Endothelial cell of hepatic sinusoid (primary cell): ENCODE measurements around the gene PDE9A.
"Not testable (repeated sequence)": the region's sequence is repeated elsewhere in the genome, so short reads cannot be mapped to it uniquely, and the experiment has no call there.

ENCODE experiments used
- in situ Hi-C: cut with HindIII; loops from 2 replicates; pipeline ENCODE4 v1.10.0; 2017; ENCODE audit warnings: low sequenced_read_pairs

The PDE9A gene

DNA sequence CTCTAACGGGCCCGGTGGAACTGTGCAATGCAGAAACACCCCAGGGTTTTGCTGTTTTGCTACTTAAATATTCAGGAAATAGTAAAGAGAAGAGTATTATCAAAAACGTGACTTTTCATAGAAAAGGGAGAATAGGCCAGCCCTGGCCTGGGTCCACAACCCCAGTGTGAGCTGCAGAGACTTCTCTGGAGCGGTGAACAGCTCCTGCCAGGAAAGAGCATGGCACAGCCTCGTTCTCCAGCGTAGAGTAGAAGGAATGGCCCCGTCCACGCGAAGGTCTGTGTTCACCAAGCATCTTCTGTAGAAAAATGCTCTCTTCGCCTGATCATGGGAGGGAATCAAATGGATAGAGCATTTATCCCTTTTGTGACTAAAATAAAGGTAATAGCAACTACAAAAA, 51.4 kb downstream of the PDE9A start:
- in situ Hi-C loops: no loop called here

DNA sequence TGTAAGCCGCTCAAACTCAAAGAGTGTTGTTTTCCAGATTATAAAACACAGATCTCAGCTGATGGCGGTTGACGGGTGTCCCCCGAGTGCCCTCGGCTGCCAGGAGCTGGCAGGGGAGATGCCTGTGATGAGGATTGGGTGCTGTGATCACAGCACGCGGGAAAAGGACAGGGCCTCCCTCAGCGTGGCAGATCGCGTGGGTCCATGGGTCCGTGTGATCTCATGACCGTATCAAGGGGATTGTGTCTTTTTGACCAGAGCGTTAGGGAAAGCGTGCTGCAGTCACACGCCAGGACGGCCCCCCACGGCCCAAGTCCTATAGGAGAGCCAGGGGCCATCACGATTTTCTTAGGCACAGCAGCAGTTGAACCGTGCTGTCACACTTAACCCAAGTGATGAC, 51.9 kb downstream of the PDE9A start:
- in situ Hi-C loops: no loop called here

DNA sequence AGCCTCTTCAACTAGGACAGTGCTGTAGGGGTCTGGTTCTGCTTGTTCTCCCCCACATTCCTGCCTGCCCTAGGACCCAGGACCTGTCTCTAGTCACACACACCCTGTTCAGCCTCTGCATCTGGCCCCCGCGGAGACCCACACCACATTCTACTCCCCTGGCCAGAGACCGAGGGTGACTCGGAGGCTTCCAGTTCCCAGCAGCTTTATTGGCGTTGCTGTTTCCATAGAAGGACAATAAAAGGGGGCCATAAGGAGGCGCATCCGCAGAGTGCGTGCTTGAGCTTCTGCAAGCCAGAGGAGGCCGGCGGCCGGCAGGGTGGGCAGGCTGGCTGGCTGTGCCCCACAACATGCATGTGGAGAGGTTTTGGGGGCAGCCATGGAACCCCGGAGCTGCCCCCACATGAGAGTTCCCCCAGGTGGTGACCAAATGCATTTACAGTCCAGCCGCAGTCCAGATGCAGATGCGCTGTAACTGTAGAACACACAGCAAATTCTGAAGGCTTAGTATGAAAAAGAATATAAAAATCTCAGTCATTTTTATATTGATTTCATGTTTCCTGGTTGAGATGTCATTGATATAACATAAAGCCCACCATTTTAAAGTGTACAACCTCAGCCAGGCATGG, 52.4 kb downstream of the PDE9A start:
- in situ Hi-C loops: no loop called here

DNA sequence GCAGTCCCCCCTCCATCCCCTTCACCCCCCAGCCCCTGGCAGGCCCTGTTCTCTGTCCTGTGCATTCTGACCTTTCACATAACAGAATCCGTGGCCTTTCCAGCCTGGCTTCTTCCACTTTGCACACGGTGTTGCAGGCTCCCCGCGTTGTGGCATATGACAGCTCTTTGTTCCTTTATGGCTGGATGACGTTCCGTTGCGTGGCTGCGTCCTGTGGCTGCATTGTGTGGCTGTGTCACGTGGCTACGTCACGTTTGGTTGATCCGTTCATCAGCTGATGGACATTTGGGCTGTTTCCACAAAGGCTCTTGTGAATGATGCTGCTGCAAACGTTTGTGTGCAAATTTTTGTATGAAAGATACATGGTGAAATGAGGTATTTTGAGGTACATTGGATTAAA, 53.3 kb downstream of the PDE9A start:
- in situ Hi-C loops: no loop called here

DNA sequence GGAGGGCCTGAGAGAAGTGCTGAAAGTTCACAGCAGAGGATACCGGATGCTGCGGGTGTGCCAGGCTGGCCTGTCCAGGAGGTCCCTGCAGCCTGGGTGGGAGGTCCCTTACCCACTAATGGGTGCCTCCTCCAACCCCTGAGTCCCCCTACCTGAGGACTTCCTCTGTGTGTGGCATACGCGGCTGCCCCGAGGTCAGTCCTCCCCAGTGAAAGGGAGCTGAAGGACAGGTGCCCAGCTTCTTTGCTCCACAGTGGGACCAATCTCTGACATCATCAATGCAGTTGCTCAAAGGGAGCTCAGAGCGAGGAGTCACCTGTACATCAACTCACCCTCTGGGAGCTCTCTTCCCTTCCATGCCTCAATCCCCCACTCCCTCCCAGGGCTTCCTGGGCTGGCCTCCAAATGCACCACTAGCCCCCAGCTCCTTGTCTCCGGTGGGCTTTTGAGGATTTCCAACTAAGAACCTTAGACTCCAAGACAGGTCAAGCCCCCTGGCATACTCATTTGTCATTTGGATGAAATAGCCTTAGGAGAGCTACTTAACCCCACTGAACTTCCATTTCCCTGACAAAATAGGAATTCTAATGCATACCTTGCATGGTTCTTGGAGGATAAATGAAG, 53.9 kb downstream of the PDE9A start:
- in situ Hi-C loops: no loop called here

DNA sequence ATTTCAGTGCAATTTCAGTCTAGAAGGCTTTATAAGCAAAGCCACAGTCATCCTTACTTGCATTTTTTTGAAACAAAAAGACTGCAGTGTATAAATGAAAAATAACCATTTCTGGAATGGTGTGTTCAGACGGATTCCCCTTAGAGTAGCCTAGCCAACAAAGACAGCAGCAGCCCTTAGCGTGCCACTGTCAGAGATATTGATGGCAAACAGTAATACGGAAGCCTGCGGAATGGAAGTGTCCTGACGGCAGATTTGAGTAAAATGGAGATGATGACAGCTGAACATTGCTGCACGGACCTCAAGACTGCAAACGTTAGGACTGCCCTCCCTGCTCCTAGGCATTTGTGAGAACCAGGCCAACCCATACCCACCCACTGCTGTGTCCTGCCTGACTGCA, 54.7 kb downstream of the PDE9A start:
- in situ Hi-C loops: no loop called here

DNA sequence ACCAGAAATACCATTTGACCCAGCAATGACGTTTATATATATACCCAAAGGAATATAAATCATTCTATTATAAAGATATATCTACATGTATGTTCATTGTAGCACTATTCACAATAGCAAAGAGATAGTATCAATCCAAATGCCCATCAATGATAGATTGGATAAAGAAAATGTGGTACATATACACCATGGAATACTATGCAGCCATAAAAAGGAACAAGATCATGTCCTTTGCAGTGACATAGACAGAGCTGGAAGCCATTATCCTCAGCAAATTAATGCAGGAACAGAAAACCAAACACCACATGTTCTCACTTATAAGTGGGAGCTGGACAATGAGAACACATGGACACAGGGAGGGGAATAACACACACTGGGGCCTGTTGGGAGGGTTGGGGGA, 55.5 kb downstream of the PDE9A start:
- in situ Hi-C loops: not testable (repeated sequence)

DNA sequence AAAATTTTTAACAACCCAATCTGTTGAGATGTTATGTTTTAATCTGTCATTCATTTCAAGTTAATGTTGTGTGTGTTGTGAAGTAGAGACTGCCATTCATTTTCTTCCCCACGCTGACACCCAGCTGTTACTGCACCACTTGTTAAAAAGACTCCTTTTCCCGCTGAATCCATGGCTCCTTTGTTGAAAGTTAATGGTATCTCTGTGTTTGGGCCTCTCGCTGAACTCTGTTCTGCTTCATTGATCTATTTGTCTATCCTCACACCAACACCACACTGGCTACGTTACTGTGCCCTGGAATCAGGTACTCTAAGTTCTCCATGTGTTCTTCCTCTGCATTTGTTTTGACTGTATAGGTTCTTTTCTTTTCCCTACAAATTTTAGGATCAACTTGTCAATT, 58.2 kb downstream of the PDE9A start:
- in situ Hi-C loops: no loop called here

DNA sequence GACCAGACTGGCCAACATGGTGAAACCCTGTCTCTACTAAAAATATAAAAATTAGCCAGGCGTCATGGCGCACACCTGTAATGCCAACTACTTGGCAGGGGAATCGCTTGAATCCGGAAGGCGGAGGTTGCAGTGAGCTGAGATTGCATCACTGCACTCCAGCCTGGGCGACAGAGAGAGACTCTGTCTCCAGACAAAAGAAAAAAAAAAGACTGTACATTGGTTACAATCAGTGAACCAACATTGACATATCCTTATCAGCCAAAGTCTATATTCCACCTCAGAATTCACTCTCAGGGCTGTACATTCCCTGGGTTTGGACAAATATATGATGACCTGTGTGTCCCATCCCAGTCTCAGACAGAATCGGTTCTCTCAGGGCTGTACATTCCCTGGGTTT, 62.0 kb downstream of the PDE9A start:
- in situ Hi-C loops: not testable (repeated sequence)

DNA sequence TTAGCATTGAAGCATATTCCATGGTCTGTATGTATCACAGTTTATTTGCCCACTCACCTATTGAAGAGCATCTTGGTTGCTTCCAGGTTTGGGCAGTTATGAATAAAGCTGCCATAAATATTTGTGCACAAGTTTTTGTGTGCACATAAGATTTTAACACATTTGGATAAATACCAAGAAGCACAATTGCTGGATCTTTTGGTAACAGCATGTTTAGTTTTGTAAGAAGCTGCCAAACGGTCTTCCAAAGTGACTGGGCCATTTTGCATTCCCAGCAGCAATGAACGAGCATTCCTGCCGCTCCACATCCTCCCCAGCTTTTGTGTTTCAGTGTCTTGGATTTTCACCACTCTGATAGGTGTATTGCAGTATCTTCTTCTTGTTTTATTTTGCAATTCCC, 62.7 kb downstream of the PDE9A start:
- in situ Hi-C loops: no loop called here

DNA sequence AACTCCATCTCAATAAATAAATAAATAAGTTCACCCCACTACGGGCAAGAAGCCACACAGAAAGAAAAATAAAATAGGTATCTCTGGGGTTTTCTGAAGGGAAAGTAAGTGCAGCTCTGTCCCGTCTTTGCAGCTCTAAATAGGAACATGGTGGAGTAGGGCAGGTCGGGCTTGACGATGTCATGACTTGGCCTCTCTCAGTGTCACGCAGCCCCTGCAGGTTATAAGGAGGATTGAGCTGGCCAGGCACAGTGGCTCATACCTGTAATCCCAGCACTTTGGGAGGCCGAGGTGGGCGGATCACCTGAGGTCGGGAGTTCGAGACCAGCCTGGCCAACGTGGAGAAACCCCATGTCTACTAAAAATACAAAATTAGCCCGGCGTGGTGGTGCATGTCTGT, 67.1 kb downstream of the PDE9A start:
- in situ Hi-C loops: not testable (repeated sequence)

DNA sequence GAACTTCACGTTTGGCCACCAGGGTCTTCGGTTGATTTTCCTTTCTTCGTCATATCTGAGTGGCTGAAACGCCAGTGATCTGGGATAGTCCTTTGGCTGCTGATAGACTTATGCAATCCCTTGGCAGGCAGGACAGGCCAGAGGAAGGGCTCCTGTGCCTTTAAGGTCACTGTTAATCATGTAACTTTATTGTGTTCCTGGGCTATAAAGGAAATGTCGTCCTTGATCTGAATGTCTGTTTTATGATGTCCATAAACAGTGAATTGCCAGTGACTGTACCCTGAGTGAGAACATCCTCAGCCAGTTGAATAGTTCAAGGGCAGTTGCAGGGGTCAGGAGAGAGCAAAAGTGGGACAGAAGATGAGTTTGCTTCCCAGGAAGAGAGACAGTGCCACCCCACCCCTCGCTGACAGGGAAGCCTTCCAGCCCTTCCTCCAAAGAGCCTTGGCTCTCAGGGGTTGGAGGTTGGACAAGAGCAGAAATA, 68.0 kb downstream of the PDE9A start:
- in situ Hi-C loops: no loop called here

DNA sequence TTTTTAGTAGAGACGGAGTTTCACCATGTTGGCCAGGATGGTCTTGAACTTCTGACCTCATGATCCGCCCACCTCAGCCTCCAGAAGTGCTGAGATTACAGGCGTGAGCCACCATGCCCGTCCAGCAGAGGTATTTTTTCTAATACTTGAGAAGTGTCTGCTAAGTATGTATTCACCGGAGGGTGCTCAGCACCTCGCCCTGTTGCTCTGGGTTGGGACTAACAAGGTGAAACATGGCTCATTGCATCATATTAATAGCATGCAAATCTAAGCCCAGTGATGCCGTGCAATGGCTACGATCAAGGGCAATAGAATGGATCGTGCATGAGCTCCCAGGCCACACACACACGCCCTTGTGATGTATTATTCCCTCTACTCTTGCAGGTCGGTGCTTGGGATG, 68.7 kb downstream of the PDE9A start:
- in situ Hi-C loops: no loop called here

DNA sequence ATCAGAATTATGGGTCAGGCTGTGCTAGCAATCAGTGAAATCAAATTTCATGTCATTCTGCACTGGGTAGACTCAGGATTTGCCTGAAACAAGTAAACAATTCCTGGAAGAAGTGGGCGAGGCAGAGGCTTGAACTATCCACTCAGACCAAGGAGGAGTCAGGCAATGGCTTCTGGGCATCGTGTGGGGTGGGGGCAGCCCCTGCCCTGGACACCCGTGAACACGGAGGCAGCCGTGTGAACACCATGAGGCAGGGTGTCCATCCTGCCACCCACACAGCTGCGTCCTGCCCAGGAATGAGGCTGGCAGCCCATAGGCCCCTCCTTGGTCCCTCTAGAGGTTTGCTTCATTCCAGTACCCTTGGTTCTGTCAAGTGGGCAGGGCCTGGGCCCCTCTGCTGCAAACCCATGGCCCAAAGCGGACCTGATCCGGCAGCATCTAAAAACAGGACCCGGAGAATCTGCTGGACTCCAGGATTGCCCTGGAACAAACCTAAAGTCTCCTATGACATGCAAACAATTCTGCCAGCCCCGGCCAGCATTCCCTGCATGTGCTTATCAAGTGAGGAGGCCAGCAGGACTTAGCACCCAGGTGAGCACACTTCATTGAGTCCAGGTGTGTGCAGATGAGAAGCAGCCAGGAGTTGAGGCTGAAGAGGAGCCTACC, 69.5 kb downstream of the PDE9A start:
- in situ Hi-C loops: no loop called here

DNA sequence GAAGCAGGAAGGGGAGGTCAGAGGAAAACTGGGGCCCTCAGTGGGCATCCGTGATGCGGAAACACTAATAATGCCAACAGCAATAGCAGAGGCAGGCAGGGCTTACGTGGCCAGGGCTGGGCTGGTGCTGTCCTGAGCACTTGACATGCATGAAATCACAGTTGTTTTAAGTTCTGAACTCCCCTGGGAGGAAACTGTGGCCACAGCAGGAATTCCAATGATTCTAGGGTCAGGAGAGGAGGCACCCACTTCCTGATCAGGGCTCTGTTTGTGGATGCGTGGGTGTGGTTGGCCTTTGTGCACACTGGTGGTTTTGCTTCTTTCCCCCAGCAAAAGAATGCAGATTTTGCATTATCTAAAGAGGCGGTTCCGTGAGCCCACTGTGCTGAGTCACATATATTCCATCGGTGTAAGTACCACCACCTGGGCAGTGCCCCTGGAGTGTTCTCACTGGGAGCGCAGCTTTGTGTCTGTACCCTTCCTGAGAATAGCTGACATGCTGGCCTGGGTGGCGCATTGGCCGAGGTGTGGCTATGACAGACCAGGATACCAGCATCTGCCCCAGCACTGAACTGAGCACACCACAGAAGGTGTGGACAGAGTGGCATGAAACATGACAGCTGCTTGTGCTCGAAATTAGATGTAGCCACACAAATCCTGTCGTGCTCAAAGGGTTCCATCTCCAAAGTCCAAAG, 71.0 kb downstream of the PDE9A start:
- in situ Hi-C loops: no loop called here

DNA sequence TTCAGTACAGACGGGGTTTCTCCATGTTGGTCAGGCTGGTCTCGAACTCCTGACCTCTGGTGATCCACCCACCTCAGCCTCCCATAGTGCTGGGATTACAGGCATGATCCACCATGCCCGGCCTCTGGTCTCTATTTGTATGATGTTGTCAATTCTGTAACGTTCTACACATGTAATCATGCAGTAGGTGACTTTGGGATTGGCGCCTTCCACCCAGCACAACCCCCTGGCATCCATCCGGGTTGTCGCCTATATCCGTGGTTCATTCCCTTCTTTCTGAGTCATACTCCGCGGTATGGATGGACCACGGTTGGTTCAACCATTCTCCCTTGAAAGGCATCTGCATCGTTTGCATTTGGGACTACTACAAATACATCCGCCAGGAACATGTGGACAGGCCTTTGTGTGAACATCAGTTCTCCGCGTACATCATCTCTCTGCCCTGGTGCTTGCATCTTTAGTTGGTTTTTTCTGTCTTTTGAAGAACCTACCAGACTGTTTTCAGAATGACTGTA, 72.1 kb downstream of the PDE9A start:
- in situ Hi-C loops: no loop called here

DNA sequence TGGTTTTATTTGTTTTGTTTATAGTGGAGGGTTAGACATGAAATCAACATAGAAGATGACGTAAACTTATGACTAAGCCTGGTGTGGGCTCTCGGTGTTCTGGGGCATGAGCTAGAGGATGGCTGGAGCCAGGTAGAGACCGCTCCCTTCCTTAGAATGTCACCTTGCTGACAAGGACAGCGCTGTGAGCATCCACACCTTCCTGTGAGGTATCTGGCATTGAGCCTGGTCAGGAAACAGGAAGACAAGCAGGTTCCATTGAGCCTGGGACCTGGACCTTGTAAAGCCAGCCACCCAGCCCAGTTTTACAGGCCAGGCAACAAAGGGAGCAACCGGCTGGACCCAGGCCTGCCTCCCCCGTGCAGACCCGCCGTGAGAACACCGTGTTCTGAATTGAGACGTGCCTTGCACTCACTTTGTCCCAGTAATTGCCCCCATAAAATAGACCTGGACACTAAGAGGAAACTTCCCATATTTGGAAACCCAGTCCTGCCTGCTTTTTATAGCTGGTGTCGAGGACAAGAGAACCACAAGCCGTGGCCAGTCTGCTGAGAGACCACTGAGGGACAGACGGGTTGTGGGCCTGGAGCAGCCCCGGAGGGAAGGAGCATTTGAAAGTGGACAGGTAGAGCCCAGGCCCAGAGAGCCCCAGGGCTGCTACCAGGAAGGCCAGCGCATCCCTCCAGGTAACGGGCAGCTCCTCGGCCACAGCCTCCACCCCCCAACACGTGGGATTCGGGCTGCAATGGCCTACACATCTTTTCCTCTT, 78.0 kb downstream of the PDE9A start:
- in situ Hi-C loops: no loop called here

DNA sequence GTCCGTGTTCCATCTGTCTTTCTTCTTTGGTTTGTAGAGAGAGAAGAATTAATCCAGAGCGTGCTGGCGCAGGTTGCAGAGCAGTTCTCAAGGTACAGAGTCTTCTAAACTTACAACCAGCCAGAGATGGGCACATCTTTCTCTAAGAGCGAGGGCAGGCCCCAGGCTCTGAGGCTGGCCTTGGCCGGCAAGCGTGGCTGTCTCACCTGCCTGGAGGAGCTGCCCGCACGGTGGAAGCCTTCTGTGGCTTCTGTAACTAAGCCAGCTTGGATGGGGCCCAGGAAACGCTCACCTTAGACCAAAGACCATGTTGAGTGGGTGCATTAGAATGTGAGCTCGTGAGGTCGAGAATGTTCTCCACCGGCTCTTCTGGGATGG, 78.6 kb downstream of the PDE9A start:
- in situ Hi-C loops: no loop called here

DNA sequence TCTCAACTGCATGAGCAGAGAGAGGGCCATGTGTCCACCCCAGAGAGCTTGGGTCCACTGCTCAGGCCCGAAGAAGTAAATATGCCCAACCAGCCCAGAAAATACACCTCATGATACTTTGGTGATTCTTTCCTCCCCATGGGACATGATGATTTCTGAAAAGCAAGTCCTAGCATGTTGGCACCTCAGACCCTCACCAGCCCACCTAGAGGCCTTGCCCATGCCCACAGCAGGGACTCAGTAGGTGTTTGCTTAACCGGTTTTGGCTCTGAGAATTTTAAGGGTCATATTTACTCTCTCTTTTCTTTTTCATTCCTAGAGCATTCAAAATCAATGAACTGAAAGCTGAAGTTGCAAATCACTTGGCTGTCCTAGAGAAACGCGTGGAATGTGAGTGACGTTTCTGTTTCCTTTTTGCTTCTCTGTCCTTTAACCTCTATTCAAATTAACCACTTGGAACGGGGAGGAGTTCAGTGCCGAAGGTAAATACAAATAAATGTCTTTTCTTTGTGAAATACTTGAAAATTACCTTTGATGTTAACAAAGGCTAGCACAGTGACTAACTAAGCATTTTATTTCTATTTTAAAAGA, 79.7 kb downstream of the PDE9A start:
- in situ Hi-C loops: no loop called here

DNA sequence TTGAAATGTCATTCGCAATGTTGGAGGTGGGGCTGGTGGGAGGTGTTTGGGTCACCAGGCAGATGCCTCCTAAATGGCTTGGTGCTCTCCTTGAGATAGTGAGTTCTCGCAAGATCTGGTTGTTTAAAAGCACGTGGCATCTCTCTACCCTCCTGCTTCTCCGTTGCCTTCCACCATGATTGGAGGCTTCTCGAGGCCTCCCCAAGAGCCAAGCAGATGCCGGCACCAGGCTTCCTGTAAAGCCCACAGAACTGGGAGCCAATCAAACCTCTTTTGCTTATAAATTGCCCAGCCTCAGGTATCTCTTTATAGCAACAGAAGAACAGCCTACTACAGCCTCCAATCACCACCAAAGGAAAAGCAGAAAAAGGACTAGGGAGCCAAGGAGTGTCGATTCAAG, 80.5 kb downstream of the PDE9A start:
- in situ Hi-C loops: no loop called here
